ENCODE results near the gene CDH12. TPM values are rescaled to one million over a fixed set of nuclear protein-coding genes. Genes with fewer than 3 reads are reported as not detected.

Gene CDH12
- total RNA-seq, 4 donors from 2014 or later = not detected

- in situ Hi-C loops (cut with MboI; ENCODE audit: low sequenced_read_pairs in 4 of 4) = no loop called here
- H3K27ac ChIP-seq = no peak overlapping the region
Measured at GRCh38 chr5:22063717-22064116, 789.4 kb downstream of the CDH12 start.

GRCh38 chr5:22058620-22059019 lies 794.5 kb downstream of the CDH12 start:
- intact Hi-C loops (cut with DNase I; ENCODE audit: low total_unique reads) = no loop called here
- no peak for DNase-seq
- Histone ChIP-seq H3K36me3 (no peaks in the 10 kb centered on the region), H3K27ac (no peak overlapping the region), H3K27me3 (no peaks in the 10 kb centered on the region), H3K4me1 (no peaks in the 10 kb centered on the region), H3K4me3 (no peak overlapping the region), H3K9me3 (no peaks in the 10 kb centered on the region)
- no peak for TF ChIP-seq CTCF (IDR thresholded peaks at IDR 0.05 in 4 of 5, conservative IDR thresholded peaks at IDR 0.05 in 1 of 5)
- no peak for TF ChIP-seq POLR2A (IDR thresholded peaks at IDR 0.05)
- ATAC-seq = no peak
- in situ Hi-C loops (cut with MboI; ENCODE audit: low sequenced_read_pairs in 4 of 4) = no loop called here

More at GRCh38 chr5:22063717-22064116, 789.4 kb downstream of the CDH12 start:
- Histone ChIP-seq H3K9me3 (no peaks in the 10 kb centered on the region), H3K27me3 (no peaks in the 10 kb centered on the region), H3K36me3 (no peaks in the 10 kb centered on the region), H3K4me3 (no peak overlapping the region), H3K4me1 (no peaks in the 10 kb centered on the region)
- TF ChIP-seq POLR2A (IDR thresholded peaks at IDR 0.05) (no peak), CTCF (IDR thresholded peaks at IDR 0.05 in 4 of 5, conservative IDR thresholded peaks at IDR 0.05 in 1 of 5) (no peak)
- ATAC-seq (no peak), DNase-seq (no peak)
- intact Hi-C loops (cut with DNase I; ENCODE audit: low total_unique reads) = no loop called here

- Histone ChIP-seq H3K4me1 (no peaks in the 10 kb centered on the region), H3K4me3 (no peak overlapping the region), H3K27me3 (no peaks in the 10 kb centered on the region), H3K9me3 (no peaks in the 10 kb centered on the region), H3K36me3 (no peaks in the 10 kb centered on the region), H3K27ac (no peak overlapping the region)
- TF ChIP-seq CTCF (IDR thresholded peaks at IDR 0.05 in 4 of 5, conservative IDR thresholded peaks at IDR 0.05 in 1 of 5) = no peak
- TF ChIP-seq POLR2A (IDR thresholded peaks at IDR 0.05) = no peak
- no peak for DNase-seq
- no peak for ATAC-seq
- in situ Hi-C loops (cut with MboI; ENCODE audit: low sequenced_read_pairs in 4 of 4) = no loop called here
- intact Hi-C loops (cut with DNase I; ENCODE audit: low total_unique reads) = no loop called here
Measured at GRCh38 chr5:22057012-22057411, 796.1 kb downstream of the CDH12 start.

GRCh38 chr5:22056601-22057000 lies 796.5 kb downstream of the CDH12 start:
- intact Hi-C loops (cut with DNase I; ENCODE audit: low total_unique reads) (no loop called here), in situ Hi-C loops (cut with MboI; ENCODE audit: low sequenced_read_pairs in 4 of 4) (no loop called here)
- H3K27me3 ChIP-seq = no peaks in the 10 kb centered on the region
- H3K4me1 ChIP-seq = no peaks in the 10 kb centered on the region
- TF ChIP-seq CTCF (IDR thresholded peaks at IDR 0.05 in 4 of 5, conservative IDR thresholded peaks at IDR 0.05 in 1 of 5) = no peak
- no peak for TF ChIP-seq POLR2A (IDR thresholded peaks at IDR 0.05)
- no peak for DNase-seq
- no peak for ATAC-seq
- no peaks in the 10 kb centered on the region for H3K9me3 ChIP-seq
- H3K27ac ChIP-seq = no peak overlapping the region
- H3K36me3 ChIP-seq = no peaks in the 10 kb centered on the region
- no peak overlapping the region for H3K4me3 ChIP-seq

GRCh38 chr5:22053195-22053594 lies 799.9 kb downstream of the CDH12 start:
- Histone ChIP-seq H3K27me3 (no peaks in the 10 kb centered on the region), H3K4me1 (no peaks in the 10 kb centered on the region), H3K4me3 (no peak overlapping the region), H3K9me3 (no peaks in the 10 kb centered on the region), H3K27ac (no peak overlapping the region), H3K36me3 (no peaks in the 10 kb centered on the region)
- ATAC-seq (no peak), DNase-seq (no peak)
- in situ Hi-C loops (cut with MboI; ENCODE audit: low sequenced_read_pairs in 4 of 4) (no loop called here), intact Hi-C loops (cut with DNase I; ENCODE audit: low total_unique reads) (no loop called here)
- TF ChIP-seq CTCF (IDR thresholded peaks at IDR 0.05 in 4 of 5, conservative IDR thresholded peaks at IDR 0.05 in 1 of 5) (no peak), POLR2A (IDR thresholded peaks at IDR 0.05) (no peak)

All from gastrocnemius medialis (tissue), 4 donors.